GM12891 (cell line): ENCODE results near the gene KLHL12.

Source experiments
- DNase-seq: peaks from one replicate; pipeline ENCODE4 v3.0.0; 2011; ENCODE audit warnings: low spot score; ENCODE audit not compliant: insufficient read length
- FAIRE-seq: peaks from 2 replicates; lab custom pipeline; 2011; peaks lifted over from hg19 to GRCh38; lab: Jason Lieb, UNC
- PAX5 ChIP-seq: IDR thresholded peaks from 2 replicates; pipeline ENCODE4 v1.6.1; 2011; ENCODE audit warnings: low read length, moderate library complexity, mild to moderate bottlenecking; ENCODE audit not compliant: insufficient read depth, severe bottlenecking
- POLR2A ChIP-seq: IDR thresholded peaks from 2 replicates; pipeline ENCODE4 v1.6.1; 2011; ENCODE audit warnings: low read depth, low read length, control low read depth
- POLR2AphosphoS5 ChIP-seq: IDR thresholded peaks from 2 replicates; pipeline ENCODE4 v1.6.1; 2011; ENCODE audit warnings: low read depth, low read length, control low read depth
- POU2F2 ChIP-seq: IDR thresholded peaks from 2 replicates; pipeline ENCODE4 v1.6.1; 2011; ENCODE audit warnings: low read depth, mild to moderate bottlenecking, control low read depth, low read length, moderate library complexity
- SPI1 ChIP-seq: IDR thresholded peaks from 2 replicates; pipeline ENCODE4 v1.6.1; 2011; ENCODE audit warnings: low read depth, low read length, control low read depth
- TAF1 ChIP-seq: IDR thresholded peaks from 2 replicates; pipeline ENCODE4 v1.6.1; 2011; ENCODE audit warnings: low read depth, low read length, control low read depth

The KLHL12 gene

GRCh38 chr1:202858789-202859414 is 68.1 kb downstream of the KLHL12 start:
- DNase-seq (no peak), FAIRE-seq (no peak)
- no peak for TF ChIP-seq TAF1
- no peak for TF ChIP-seq POLR2AphosphoS5
- TF ChIP-seq SPI1: no peak
- TF ChIP-seq POU2F2: no peak
- TF ChIP-seq PAX5: no peak
- no peak for TF ChIP-seq POLR2A

GRCh38 chr1:202858331-202858730 is 68.7 kb downstream of the KLHL12 start:
- no peak for TF ChIP-seq TAF1
- TF ChIP-seq POLR2A: no peak
- no peak for TF ChIP-seq PAX5
- no peak for TF ChIP-seq SPI1
- no peak for TF ChIP-seq POU2F2
- TF ChIP-seq POLR2AphosphoS5: no peak
- FAIRE-seq: no peak
- no peak for DNase-seq

- FAIRE-seq: no peak
- TF ChIP-seq PAX5: no peak
- TF ChIP-seq POLR2A: no peak
- no peak for TF ChIP-seq POU2F2
- TF ChIP-seq SPI1: no peak
- TF ChIP-seq POLR2AphosphoS5: no peak
- TF ChIP-seq TAF1: no peak
- no peak for DNase-seq
These were observed 69.9 kb downstream of the KLHL12 start for GRCh38 chr1:202857136-202857610.

DNA sequence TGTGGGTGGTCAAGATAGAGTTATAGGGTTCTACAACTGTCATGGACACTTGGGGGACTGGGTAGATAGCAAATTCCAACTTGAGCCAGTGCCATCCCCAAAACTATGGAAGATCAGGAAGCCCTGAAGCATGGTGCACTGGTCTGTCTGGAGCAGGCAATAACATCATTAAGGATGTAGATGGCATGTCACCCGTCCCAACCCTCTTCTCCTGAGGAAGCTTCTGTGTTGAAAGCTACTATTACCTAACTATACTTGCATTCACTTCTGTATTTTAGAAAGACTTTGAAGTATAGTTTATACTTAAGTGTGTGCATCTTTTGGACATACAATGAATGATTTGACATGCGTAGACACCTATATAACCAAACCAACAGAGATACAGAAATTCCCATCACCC is 71.0 kb downstream of the KLHL12 start:
- DNase-seq (no peak), FAIRE-seq (no peak)
- TF ChIP-seq PAX5 (no peak), POU2F2 (no peak), TAF1 (no peak), POLR2AphosphoS5 (no peak), POLR2A (no peak), SPI1 (no peak)

- no peak for DNase-seq
- no peak for TF ChIP-seq PAX5
- TF ChIP-seq POU2F2: no peak
- TF ChIP-seq TAF1: no peak
- no peak for FAIRE-seq
These were observed 72.2 kb downstream of the KLHL12 start for GRCh38 chr1:202854787-202855186.

GRCh38 chr1:202852163-202852904 is 74.7 kb downstream of the KLHL12 start:
- no peak for TF ChIP-seq POLR2A
- no peak for TF ChIP-seq POLR2AphosphoS5
- TF ChIP-seq SPI1: no peak
- no peak for TF ChIP-seq PAX5
- TF ChIP-seq TAF1: no peak
- TF ChIP-seq POU2F2: no peak
- DNase-seq: peak; percentile 59
- peak; percentile 79 for FAIRE-seq

DNA sequence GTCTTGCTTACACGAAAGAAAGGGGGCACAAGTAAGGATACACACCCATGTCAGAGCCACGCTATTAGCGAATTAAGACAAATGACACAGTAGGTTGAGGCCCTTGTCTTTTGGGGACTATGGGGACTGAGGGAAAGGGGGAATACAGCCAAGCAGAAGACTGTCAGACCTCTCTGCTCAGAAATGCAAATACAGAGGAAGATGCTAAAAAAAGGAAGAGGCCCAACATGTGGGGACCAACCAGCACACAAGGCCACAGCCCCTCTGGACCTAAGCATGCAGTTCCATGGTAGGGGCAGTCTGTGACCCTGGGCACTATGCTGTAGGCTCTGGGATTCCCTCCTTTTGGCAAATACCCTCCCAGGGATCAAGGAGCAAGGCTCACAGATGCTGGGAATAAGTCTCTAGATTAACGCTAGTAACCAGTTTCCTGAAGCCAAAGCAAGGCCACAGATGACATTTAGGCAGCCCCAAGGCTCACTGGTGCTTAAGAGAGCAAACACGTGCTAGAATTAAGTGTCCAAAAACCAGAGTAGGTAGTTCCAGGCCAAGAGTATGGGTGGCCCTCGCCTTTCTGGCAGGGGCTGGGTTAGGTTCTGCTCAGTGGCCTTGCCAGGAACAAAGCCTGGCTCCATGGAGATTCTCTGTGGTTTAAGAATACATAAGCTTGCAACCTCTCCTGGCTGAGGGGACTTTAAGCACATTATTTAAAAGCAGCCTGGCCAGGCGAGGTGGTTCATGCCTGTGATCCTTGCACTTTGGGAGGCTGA is 76.3 kb downstream of the KLHL12 start:
- peak; percentile 38 for FAIRE-seq
- DNase-seq: no peak
- TF ChIP-seq TAF1: no peak
- TF ChIP-seq POLR2AphosphoS5: no peak
- peak; percentile 61 for TF ChIP-seq SPI1
- no peak for TF ChIP-seq PAX5
- no peak for TF ChIP-seq POU2F2
- TF ChIP-seq POLR2A: no peak

GRCh38 chr1:202848191-202848542 is 78.9 kb downstream of the KLHL12 start:
- FAIRE-seq: peak; percentile 83
- peak; percentile 68 for DNase-seq
- no peak for TF ChIP-seq POLR2AphosphoS5
- peak; percentile 53; the same call in 1 of the 2 replicates for TF ChIP-seq POU2F2
- TF ChIP-seq SPI1: peak; percentile 61

- TF ChIP-seq SPI1 (no peak), PAX5 (no peak), POU2F2 (no peak), POLR2A (no peak), POLR2AphosphoS5 (no peak), TAF1 (no peak)
- no peak for DNase-seq
- no peak for FAIRE-seq
These were observed 82.1 kb downstream of the KLHL12 start for GRCh38 chr1:202844935-202845334.
